Muscle of back (tissue), 11 donors: Measurements from ENCODE around the gene WLS. TPM values are rescaled to one million over a fixed set of nuclear protein-coding genes. Genes with fewer than 3 reads are reported as not detected.
"Not testable (repeated sequence)": the region's sequence is repeated elsewhere in the genome, so short reads cannot be mapped to it uniquely, and the experiment has no call there.

Experiments
- DNase-seq, 3 donors: peaks; one replicate each; pipeline versions ENCODE4 v3.0.0 to v3.0.0-alpha.2; 2013
- polyA plus RNA-seq, 10 donors: library from polyadenylated mRNA; unstranded; fragments of 120-200 nt; gene quantifications; one replicate each; pipeline ENCODE4 v1.2.1, GENCODE V29; 2013; ENCODE audit not compliant: insufficient read length in 10 of 10

The WLS gene
- polyA plus RNA-seq, 10 donors, result 83.2 to 106 (median 93.0) TPM

DNA sequence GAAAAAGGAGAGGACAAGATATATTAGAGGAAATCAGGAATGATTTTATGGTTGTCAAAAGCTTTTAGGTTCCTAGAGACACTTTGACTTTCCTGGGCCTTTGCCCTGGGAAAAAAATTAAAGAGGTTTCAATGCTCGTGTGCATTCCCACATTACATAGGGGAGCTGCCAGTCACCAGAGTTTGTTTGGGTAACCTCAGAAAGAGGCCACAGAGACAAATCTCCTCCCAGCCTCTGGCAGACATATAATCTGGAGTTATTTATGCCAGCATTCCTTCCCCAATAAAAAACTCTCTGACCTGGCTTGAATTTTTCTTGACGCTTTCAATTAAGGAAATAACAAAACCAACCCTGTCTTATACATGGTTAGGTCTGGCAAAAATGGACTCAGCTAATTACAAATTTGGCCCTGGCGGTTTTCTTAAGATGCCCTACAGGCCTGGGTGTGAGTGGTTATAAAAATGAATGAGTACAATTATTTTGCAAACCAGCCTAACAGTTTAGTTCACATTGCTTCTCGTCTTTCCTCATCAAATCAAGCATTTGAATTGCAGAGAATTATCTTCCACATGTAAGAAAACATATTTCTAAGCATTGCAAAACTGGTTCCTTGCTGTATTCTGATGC lies 63.7 kb downstream of the WLS start:
- DNase-seq, result no peak

DNA sequence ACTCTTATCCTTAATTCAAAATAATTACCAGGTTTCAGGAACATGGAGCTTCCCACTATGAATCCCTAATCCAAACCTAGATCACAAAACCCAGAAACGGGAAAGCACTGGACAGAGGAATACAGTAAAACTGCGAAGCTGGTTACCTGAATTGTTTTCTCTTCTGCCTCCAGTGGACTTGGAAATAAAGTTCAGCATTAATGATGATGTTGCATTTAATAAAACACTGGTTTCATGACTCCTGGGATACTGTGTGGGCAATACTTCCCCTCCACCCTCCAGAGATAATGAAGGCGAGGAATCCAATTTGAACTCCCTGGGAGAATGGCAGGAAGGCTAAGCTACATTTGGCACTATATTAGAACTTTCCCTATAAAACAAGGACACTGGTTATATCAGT lies 65.1 kb downstream of the WLS start:
- no peak for DNase-seq

- DNase-seq, result no peak
These were observed 66.0 kb downstream of the WLS start for GRCh38 chr1:68166348-68166747.

DNA sequence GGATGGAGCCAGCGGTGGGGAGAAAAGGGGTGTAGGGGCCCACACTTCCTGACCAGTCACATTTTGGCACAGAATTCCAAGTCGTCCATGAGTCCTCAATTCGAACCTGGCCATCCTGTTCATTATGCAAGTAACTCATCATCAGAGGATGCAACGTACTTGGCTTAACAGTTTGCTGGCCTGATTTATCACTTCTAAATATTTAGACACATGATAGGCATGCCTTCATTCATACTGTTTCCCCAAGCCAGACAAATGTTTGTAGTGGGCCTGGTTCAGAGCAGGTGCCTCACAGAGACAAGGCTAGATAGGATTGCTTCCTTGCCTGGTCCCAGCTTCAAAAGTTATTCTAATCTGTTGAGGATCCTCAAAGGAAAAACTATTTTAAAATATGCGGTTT lies 66.7 kb downstream of the WLS start:
- DNase-seq, result no peak

GRCh38 chr1:68164918-68165317 lies 67.4 kb downstream of the WLS start:
- DNase-seq, result no peak

DNA sequence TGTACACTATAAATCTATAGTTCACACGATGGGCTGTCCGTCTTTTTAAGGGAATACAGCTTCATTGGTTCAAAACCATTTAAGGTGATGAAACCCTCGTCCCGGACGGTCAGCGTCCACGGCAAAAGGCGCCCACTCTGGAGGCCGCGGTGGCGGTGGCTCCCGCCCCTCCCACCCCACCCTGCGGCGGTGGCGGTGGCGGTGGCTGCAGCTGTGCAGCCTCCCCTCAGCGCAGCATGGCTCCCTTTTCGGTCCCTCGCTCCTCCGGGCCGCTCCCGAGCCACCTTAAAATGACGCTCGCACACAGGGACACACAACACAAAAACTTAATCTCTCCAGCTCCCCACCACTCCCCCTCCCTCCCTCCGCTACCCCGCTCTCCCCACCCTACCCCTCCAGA lies 69.1 kb downstream of the WLS start:
- DNase-seq, result no peak

DNA sequence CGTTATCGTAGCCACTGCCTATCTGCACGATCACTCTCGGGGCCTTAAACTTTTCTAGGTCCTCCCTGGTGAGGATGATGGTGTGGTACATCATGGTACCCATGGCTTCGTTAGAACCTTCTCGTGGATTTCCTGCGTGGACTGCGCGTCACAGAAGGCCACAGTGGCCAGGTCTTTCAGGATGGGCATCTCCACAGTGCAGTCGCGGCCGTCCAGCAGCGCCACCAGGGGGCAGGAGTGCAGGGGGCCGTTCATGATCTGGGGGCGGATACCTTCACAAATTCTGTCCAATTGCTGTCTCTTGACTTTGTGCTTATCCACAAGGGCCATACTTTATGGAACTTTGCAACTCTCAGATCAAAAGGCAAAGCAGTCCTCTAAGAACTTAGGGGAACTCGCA lies 69.6 kb downstream of the WLS start:
- DNase-seq, result no peak

- not testable (repeated sequence) for DNase-seq
These were observed 70.7 kb downstream of the WLS start for GRCh38 chr1:68161672-68162071.

GRCh38 chr1:68160935-68161334 lies 71.4 kb downstream of the WLS start:
- not testable (repeated sequence) for DNase-seq

DNA sequence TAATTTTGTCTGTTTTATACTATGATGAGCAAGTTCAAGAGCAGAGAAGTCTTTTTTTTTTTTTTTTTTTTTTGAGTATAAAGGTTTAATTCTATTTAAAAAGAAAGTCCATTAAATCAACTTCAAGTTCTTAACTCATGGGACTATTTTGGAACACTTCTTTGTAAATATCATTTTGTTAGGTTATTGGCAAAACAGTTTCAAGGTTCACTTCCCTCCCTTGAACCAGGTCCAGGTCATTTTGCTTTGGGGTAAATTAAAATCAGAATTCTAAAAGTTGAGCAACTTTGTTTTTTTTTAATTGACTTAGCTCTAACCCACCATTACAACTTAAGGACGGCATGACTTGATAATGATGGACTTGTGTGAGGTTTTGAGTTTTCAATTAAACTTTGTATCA lies 72.3 kb downstream of the WLS start:
- no peak for DNase-seq

- no peak for DNase-seq
These were observed 73.5 kb downstream of the WLS start for GRCh38 chr1:68158837-68159236.

- DNase-seq, result no peak
These were observed 74.9 kb downstream of the WLS start for GRCh38 chr1:68157416-68157815.

GRCh38 chr1:68151690-68152089 lies 80.6 kb downstream of the WLS start:
- no peak for DNase-seq

DNA sequence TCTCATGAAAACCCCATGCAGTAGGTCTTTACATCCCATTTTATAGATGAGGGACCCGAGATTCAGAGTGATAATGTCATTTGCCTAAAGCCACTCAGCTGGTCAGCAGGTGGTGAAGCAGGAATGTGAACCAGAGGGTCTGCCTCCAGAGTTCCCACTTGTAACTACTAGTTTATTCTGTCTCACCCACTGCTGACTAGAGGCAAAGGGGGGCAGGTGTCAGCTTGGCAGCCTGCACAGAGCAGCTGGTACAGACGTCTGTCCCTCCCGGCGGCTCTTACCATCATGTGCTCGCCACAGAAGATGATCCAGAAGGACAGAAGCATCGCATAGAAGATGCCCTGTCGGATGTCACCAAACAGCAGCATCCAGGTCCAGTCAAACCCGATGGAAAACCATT lies 82.4 kb downstream of the WLS start:
- peak; percentile 22 to 42 (median 33) for DNase-seq

- peak in 1 of 3 donors; percentile 29 for DNase-seq
These were observed 83.1 kb downstream of the WLS start for GRCh38 chr1:68149110-68149798.

DNA sequence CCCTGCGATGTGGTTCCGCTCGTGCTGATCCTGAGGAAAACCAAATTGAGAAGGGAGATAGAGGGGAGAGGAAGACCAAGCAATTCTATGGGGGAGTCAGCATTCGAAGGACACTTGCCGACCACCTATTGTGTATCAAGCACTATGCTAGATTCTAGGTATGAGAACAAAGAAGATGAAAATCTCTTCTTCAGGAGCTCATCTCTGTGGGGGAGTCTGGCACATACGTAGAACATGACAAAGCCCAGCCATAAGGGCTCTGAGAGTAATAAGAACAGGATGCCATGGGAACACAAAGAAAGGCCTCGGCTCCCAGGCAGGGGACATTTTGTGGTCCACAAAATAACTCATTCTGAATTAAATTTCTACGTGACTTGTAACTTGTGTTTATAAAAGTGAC lies 83.7 kb downstream of the WLS start:
- DNase-seq, result no peak

GRCh38 chr1:68147534-68148171 lies 84.7 kb downstream of the WLS start:
- no peak for DNase-seq

GRCh38 chr1:68145418-68146126 lies 86.8 kb downstream of the WLS start:
- no peak for DNase-seq

GRCh38 chr1:68144856-68145255 lies 87.5 kb downstream of the WLS start:
- no peak for DNase-seq

DNA sequence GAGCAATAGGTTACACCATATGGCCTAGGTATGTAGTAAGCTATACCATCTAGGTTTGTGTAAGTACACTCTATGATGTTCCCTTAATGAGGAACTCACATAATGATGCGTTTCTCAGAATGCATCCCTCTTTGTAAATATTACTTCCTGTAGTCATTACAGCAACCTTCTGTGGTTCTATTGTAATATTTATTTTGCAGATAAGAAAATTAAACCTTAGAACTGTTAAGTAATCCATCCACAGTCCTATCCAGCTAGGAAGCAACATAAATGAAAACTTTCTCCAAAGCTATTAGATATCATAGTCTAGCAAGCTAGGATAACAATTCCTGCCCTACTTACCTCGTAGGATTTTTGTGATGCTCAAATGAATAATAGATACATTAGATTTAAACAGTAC lies 88.7 kb downstream of the WLS start:
- DNase-seq, result no peak

DNA sequence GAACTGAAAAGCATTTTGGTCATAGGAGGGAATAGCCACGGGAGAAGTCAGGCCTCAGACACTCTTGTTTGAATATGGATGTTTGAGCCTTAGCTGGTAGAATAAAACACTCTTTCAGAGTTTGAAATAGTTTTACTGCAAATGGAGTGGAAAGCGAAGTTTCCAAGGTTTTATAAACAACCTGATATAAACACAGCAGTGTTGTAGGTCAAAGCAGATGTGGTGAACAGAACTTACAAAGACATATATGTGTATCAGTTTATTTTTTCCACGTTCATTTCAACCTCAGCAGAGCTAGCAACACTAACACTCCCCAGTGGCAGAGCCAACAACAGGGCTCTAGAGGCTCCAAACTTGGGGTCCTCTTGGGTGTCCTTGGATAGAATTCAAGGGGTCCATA lies 89.9 kb downstream of the WLS start:
- DNase-seq, result peak in 2 of 3 donors; percentile 17 to 31

GRCh38 chr1:68142036-68142435 lies 90.3 kb downstream of the WLS start:
- peak in 2 of 3 donors; percentile 18 to 37 for DNase-seq
